G401 (cell line): ENCODE data around the gene SCN8A. TPM values are rescaled to one million over a fixed set of nuclear protein-coding genes. Genes with fewer than 3 reads are reported as not detected.
"Not testable (repeated sequence)": the region's sequence is repeated elsewhere in the genome, so short reads cannot be mapped to it uniquely, and the experiment has no call there.

ENCODE experiments used
- DNase-seq: peaks from one replicate; pipeline ENCODE4 v3.0.0-alpha.2; 2015; ENCODE audit warnings: low spot score
- in situ Hi-C: cut with HindIII; loops from 2 replicates; pipeline ENCODE4 v1.10.0; 2016; ENCODE audit warnings: low sequenced_read_pairs, mixed read lengths
- total RNA-seq: library from RNA; depleted of rRNA; stranded (reverse); fragments of >200 nt; shearing (Covaris generic); gene quantifications from 2 replicates; pipeline ENCODE4 v1.2.3, GENCODE V29; 2014

SCN8A gene
- total RNA-seq, 1 experiment from 2014 or later: 1.2 TPM

GRCh38 chr12:51621156-51621922, 30.3 kb downstream of the SCN8A start:
- DNase-seq: no peak
- in situ Hi-C loops: no loop called here

DNA sequence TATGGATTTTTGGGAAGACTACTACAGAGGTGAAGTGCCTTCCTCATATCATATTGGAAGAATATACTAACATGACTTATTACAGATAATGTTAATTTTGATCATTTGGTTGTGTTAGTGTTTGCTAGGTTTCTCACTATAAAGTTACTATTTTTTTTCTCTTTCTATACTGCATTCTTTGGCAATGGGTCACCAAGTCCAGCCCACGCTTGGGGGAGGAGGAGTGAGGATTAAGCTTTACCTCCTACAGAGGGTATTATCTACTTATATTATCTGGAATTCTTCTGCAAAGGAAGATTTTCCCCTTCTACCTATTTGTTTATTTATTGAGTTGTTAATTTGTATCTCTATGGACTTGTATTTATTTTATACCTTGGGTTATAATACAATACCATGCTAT, 31.5 kb downstream of the SCN8A start:
- no peak for DNase-seq
- in situ Hi-C loops: no loop called here

DNA sequence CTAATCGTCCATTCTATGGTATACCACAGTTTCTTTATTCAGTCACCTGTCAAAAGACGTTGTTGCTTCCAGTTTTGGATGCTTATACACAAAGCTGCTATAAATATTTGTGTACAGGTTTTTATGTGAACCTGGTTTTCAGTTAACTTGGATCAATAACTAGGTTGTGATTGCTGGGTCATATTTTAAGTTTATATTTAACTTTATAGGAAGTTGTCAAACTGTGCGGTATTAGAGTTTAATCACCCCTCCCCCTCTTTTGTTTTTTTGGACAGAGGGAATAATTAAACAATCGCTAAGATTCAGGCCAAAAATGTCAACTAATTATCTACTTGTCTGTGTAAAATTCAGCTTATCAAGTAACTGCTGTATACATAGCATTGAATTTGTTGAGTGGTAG, 34.3 kb downstream of the SCN8A start:
- DNase-seq: no peak
- in situ Hi-C loops: no loop called here

DNA sequence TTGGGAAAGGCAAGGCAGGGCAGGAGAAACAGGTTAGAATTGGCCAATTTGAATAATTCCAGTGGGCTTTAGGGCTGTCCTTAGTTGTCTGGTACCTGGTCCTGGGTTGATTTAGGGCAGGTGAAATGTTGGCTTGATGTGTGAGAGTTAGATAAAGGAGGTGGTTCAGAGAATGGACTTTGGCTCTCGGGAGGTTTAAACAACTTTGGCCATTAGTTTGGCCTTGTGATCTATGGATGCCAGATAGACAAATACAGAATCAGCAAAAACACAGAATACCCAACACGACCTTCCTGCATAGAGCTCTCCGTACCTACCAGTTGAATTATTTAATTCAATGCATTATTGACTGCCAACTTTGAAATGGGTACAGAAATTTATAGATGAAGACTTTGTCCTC, 35.1 kb downstream of the SCN8A start:
- DNase-seq: no peak
- in situ Hi-C loops: no loop called here

GRCh38 chr12:51626629-51627028, 35.6 kb downstream of the SCN8A start:
- no peak for DNase-seq
- in situ Hi-C loops: no loop called here

DNA sequence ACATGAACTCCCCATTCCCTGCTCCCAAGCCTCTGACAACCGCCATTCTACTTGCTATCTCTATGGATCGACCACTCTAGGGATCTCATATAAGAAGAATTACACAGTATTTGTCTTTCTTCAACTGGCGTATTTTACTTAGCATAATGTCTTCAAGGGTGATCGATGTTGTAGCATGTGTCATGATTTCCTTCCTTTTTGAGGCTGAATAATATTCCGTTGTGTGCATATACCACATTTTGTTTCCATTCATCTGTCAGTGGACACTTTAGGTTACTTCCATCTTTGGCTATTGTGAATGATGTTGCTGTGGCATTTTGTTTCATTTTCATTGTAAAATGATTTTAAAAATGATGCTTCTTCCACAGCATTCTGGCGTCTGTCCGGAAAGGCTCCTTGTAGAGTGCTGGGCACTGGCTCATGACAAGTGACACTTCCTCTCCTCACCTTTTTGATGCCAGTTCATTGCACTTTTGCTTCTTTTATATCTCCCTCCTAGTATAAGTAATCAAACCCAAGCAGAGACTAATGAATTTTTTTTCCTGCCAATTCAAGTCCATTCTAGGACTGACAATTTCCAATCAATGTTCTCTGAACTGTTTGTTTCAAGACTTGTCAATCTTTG, 39.3 kb downstream of the SCN8A start:
- peak; percentile 61 for DNase-seq
- in situ Hi-C loops: no loop called here

- in situ Hi-C loops: no loop called here
- peak; percentile 84 for DNase-seq
These were observed 40.0 kb downstream of the SCN8A start for GRCh38 chr12:51630986-51631385.

DNA sequence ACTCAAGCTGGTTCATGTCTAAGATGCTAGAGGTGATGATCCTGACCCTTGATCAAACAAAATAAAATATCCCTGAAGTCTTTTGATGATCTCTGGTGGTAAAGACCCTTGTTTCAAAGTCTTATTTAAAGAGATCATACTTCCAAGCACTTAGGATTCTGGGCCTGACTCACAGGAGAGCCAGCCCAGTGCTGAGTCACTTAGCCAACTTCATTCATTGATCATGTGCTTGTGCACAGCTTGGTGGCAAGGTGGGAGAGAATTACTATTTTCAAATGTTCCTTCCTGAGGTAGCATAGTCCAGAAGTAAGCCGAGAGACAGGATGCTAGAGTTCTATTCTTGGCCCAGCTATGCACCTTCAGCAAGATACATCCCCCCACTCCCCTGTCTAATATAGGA, 40.6 kb downstream of the SCN8A start:
- DNase-seq: peak; percentile 59
- in situ Hi-C loops: no loop called here

DNA sequence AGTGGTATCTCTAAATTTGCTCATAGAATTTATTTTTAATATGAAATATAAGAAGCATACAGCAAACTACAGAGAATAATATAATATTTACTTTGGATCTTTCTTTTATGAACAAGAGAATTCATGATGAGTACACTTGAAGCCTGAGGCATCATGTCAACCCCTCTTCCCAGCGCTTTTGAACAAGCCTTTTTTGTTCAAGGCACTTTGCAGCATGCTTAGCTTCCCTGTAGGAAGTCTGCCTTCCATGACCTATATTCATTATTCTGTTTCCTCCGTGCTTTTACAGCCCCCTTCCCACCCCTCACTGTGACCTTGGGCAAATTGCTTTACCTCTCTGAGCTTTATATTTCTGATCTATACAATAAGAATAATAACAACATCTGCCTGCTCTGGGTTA, 41.6 kb downstream of the SCN8A start:
- peak; percentile 59 for DNase-seq
- in situ Hi-C loops: no loop called here

DNA sequence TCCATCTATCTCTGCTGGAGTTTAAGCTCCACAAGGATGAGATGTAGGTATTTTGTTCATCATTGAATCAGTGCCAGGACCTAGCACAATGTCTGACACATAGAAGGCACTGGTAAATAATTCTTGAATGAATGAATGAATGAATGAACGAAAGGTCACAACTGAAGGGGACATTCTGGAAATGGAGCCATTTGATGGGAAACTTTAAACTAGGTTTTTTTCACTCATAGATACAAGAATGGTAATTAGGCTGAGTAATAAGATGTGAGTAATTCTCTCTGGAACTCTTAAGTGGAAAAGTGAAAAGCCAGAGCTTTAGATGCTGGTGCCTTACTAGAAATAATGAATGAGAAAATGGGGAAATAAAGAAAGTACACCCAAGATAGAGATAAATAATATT, 44.3 kb downstream of the SCN8A start:
- in situ Hi-C loops: no loop called here
- peak; percentile 50 for DNase-seq

- in situ Hi-C loops: no loop called here
- DNase-seq: no peak
These were observed 45.5 kb downstream of the SCN8A start for GRCh38 chr12:51636581-51636980.

DNA sequence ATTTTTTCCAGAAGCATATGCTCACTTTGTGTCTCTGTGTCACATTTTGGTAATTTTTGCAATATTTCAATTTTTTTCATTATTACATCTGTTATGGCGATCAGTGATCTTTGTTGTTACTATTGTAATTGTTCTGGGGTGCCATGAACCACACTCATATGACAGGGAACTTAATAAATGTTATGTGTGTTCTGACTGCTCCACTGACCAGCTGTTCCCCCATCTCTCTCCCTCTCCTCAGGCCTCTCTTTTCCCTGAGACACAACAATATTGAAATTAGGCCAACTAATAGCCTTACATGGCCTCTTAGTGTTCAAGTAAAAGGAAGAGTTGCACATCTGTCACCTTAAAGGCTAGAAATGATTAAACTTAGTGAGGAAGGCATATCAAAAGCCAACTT, 46.0 kb downstream of the SCN8A start:
- in situ Hi-C loops: no loop called here
- no peak for DNase-seq

DNA sequence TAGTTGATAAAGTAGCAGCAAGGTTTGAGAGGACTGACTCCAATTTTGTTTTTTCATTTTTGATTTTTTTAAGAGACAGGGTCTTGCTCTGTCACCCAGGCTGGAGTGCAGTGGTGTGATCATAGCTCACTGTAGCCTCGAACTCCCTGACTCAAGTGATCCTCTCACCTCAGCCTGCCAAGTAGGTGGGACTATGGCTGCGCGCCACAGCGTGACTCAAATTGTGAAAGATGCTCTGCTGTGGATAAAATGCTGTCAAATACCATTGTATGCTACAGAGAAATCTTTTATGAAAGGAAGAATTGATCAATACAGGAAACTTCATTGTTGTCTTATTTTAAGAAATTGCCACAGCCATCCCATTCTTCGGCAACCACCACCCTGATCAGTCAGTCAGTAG, 48.3 kb downstream of the SCN8A start:
- in situ Hi-C loops: no loop called here
- no peak for DNase-seq

DNA sequence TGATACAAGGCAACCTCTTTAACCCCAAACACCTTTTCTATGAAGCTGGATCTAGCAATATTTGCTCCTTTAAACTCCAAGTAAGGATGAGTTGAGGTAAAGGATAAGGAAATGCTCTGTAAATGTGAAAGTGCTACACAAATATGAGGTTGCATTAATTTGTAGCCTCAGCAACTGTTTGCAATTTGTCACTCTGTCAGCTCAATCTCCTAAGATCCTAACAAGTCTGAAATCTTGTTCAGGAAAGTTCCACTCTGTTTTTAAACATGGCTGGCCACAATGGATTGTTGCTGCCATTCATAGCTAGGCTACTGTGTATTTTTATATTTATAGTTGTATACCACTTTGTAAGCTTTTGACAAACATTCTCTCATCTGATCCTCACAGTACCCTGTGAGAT, 51.3 kb downstream of the SCN8A start:
- no peak for DNase-seq
- in situ Hi-C loops: no loop called here

DNA sequence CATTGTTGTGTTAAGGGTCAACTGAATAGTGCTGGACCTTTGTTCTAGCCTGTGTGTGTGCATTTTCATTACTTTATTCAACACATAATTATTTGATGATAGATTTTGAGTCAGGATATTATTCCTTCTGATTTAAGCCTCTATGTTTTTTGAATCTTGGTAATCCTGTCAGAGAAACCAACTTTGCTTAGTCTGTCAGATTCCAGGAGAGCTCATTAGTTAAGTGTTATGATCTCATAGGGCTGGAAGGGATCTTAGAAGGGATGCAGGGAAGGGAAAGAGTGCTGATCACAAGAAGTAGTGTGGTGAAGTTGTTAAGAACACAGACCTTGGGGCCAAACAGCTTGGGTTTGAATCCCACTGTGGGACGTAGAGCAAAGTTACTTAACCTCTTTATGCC, 52.9 kb downstream of the SCN8A start:
- no peak for DNase-seq
- in situ Hi-C loops: no loop called here

GRCh38 chr12:51644691-51645090, 53.7 kb downstream of the SCN8A start:
- DNase-seq, in situ Hi-C loops: not testable (repeated sequence)

DNA sequence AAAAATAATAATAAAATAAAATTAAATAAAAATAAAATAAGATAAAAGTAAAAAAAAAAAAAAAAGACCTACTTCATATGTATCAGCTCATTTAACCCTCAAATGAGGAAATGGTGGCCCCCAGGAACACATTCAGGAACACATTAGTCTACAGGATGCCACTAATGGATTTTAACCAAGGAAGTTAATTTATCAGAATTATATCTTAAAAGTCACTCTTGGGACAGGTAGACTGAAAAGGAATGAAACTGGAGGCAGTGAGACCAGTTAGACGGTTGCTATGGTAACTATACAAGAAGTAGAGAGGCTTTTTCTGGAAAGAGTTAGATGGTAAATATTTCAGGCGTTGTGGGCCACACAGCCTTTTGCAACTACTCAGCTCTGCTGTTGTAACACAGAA, 54.9 kb downstream of the SCN8A start:
- in situ Hi-C loops: no loop called here
- DNase-seq: no peak

GRCh38 chr12:51647647-51648046, 56.6 kb downstream of the SCN8A start:
- in situ Hi-C loops: no loop called here
- DNase-seq: no peak

DNA sequence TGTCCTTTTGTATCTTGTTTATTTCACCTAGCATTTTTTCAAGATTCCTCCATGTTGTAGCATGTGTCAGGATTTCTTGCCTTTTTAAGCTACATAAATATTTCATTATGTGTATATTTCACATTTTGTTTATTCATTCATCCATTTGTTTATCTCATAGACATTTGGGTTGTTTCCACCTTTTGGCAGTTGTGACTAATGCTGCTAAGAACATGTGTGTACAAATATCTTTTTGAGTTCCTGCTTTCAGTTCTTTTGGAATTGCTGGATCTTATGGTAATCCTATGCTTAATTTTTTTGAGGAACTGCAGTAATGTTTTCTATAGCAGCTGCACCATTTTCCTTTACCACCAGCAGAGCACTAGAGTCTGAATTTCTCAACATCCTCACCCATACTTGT, 62.4 kb downstream of the SCN8A start:
- in situ Hi-C loops: no loop called here

GRCh38 chr12:51661199-51661598, 70.2 kb downstream of the SCN8A start:
- in situ Hi-C loops: no loop called here
- no peak for DNase-seq

More for the DNA sequence above, 62.4 kb downstream of the SCN8A start:
- no peak for DNase-seq

DNA sequence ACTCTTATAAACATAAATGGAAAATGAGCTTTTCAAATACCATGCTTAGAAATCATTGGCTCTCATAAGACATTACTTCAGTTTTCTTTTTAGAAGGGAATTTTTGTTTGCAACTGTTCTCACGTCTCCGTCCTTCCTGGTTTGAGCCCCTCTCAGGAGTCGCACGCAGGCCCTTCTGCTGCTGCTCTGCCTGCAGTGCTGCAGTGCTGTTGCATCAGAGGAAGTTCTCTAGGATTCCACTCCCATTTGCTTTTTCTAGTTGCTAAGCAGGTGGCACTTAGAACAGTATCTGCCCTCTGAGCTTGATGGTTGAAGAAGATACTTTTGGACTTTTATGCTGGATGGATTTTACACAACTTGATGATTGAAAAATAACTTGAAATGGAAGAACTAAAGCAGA, 70.8 kb downstream of the SCN8A start:
- DNase-seq: no peak
- in situ Hi-C loops: no loop called here
